Measurements from ENCODE around the gene RERE.

DNA sequence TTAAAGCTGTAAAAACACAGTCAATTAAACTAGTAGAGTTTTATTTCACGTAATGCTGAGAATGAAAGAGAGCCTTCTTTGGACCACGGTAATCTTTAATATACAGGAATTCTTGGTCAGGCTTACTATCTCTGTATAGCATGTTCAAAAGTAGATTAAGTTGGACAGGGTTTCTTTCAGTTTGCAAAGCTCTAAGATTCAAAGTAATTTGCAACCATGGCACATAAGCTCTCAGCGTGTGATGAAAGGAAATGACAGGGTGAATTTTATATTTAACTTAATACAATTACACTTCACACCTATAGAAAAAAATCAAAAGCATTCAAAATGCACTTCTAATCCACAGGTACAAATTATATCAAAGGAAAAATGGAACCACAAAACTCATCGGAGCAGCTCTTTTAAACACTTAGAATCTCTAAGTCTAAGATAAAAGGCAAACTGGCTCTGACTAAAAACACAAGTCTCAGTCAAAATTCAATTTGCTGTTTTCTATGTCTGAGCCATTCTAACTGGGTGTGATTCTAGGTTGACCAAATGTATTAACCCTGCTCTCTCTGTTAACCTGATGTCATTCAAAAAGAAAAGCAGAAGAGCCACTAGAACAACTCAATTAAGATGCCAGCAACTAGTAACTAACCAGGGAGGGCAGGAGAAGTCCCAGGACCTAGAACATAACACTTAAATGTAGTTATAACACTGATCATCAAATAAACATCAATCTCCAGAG lies 147.7 kb downstream of the RERE start:
- TF ChIP-seq, protein P1, sequence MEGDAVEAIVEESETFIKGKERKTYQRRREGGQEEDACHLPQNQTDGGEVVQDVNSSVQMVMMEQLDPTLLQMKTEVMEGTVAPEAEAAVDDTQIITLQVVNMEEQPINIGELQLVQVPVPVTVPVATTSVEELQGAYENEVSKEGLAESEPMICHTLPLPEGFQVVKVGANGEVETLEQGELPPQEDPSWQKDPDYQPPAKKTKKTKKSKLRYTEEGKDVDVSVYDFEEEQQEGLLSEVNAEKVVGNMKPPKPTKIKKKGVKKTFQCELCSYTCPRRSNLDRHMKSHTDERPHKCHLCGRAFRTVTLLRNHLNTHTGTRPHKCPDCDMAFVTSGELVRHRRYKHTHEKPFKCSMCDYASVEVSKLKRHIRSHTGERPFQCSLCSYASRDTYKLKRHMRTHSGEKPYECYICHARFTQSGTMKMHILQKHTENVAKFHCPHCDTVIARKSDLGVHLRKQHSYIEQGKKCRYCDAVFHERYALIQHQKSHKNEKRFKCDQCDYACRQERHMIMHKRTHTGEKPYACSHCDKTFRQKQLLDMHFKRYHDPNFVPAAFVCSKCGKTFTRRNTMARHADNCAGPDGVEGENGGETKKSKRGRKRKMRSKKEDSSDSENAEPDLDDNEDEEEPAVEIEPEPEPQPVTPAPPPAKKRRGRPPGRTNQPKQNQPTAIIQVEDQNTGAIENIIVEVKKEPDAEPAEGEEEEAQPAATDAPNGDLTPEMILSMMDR (IDR thresholded peaks at IDR 0.05), result no peak
- no peak for TF ChIP-seq POLR2A (IDR thresholded peaks at IDR 0.05)
- TF ChIP-seq EP300 (IDR thresholded peaks at IDR 0.05), result no peak
